HepG2 (cell line): ENCODE results near the gene ASF1B. TPM values are rescaled to one million over a fixed set of nuclear protein-coding genes. Genes with fewer than 3 reads are reported as not detected.
A peak's percentile ranks its signal among the peaks of the same experiment; 100 is the strongest.

Experiments used
- CENPBD1 ChIP-seq: sonication (generic); formaldehyde crosslinking; IDR thresholded peaks from 2 replicates; pipeline ENCODE4 v1.8.0; 2022; ENCODE audit warnings: missing genetic modification reagents, low read depth, mild to moderate bottlenecking, borderline replicate concordance
- FOXJ3 ChIP-seq: sonication (generic); formaldehyde crosslinking; IDR thresholded peaks from 2 replicates; pipeline ENCODE4 v1.4.0; 2020; ENCODE audit warnings: missing genetic modification reagents, mild to moderate bottlenecking, borderline replicate concordance
- IKZF4 ChIP-seq: sonication (generic); formaldehyde crosslinking; IDR thresholded peaks from 2 replicates; pipeline ENCODE4 v1.5.1; 2020; ENCODE audit warnings: borderline replicate concordance, mild to moderate bottlenecking, low read depth, missing genetic modification reagents; ENCODE audit errors: not compliant biosample characterization
- KDM4B ChIP-seq: sonication (generic); formaldehyde crosslinking; IDR thresholded peaks from 2 replicates; pipeline ENCODE4 v1.4.0; 2020; ENCODE audit warnings: missing genetic modification reagents
- MAF1 ChIP-seq: sonication (generic); formaldehyde crosslinking; IDR thresholded peaks from 2 replicates; pipeline ENCODE4 v1.5.0; 2020; ENCODE audit warnings: missing genetic modification reagents, borderline replicate concordance
- MEIS1 ChIP-seq: sonication (generic); formaldehyde crosslinking; IDR thresholded peaks from 2 replicates; pipeline ENCODE4 v1.9.0; 2021; ENCODE audit warnings: mild to moderate bottlenecking, missing genetic modification reagents, moderate library complexity, borderline replicate concordance
- MLLT10 ChIP-seq: sonication (generic); formaldehyde crosslinking; IDR thresholded peaks from 2 replicates; pipeline ENCODE4 v1.4.0; 2020; ENCODE audit warnings: missing genetic modification reagents
- NCOA1 ChIP-seq: sonication (generic); formaldehyde crosslinking; IDR thresholded peaks from 2 replicates; pipeline ENCODE4 v1.9.0; 2021; ENCODE audit warnings: missing genetic modification reagents
- NFE2L1 ChIP-seq: sonication (generic); formaldehyde crosslinking; IDR thresholded peaks from 2 replicates; pipeline ENCODE4 v1.4.0; 2020; ENCODE audit warnings: missing genetic modification reagents, mild to moderate bottlenecking, borderline replicate concordance
- NPAS2 ChIP-seq: sonication (generic); formaldehyde crosslinking; IDR thresholded peaks from 2 replicates; pipeline ENCODE4 v1.8.0; 2022; ENCODE audit warnings: mild to moderate bottlenecking, missing genetic modification reagents, borderline replicate concordance
- ZC3H4 ChIP-seq: sonication (generic); formaldehyde crosslinking; IDR thresholded peaks from 2 replicates; pipeline ENCODE4 v1.4.0; 2020; ENCODE audit warnings: missing genetic modification reagents, borderline replicate concordance
- ZFY ChIP-seq: sonication (generic); formaldehyde crosslinking; IDR thresholded peaks from 2 replicates; pipeline ENCODE4 v1.4.0; 2020; ENCODE audit warnings: missing genetic modification reagents
- ZNF18 ChIP-seq: sonication (generic); formaldehyde crosslinking; IDR thresholded peaks from 2 replicates; pipeline ENCODE4 v1.8.0; 2022; ENCODE audit warnings: mild to moderate bottlenecking, missing genetic modification reagents; ENCODE audit not compliant: insufficient replicate concordance
- ZXDC ChIP-seq: sonication (generic); formaldehyde crosslinking; IDR thresholded peaks from 2 replicates; pipeline ENCODE4 v1.5.0; 2020; ENCODE audit warnings: mild to moderate bottlenecking, missing genetic modification reagents
- polyA plus RNA-seq, 8 experiments: library from polyadenylated mRNA; depleted of rRNA in 3 of 8; stranded (reverse) in 7 of 8; unstranded in 1 of 8; fragments of >200 nt; fragmentation: Illumina TruSeq in 4 of 8; extraction: Trizol in 4 of 8; gene quantifications; 2 replicates each; pipeline versions ENCODE4 v1.2.1 to v1.2.3, GENCODE V29; 2011 to 2016; ENCODE audit warnings: low read depth in 4 of 8, missing spikeins in 1 of 8, mixed read lengths in 1 of 8; ENCODE audit not compliant: insufficient read depth in 1 of 8
- total RNA-seq, 5 experiments: library from RNA; depleted of rRNA; stranded (reverse); fragments of >200 nt; fragmentation: Illumina TruSeq; extraction: Trizol; gene quantifications; 2 replicates each; pipeline ENCODE4 v1.2.3, GENCODE V29; 2016; ENCODE audit warnings: low read depth in 1 of 5
- TF ChIP-seq, protein P1 (sequence below): sonication (generic); formaldehyde crosslinking; IDR thresholded peaks from 2 replicates; pipeline ENCODE4 v1.4.0; 2020; ENCODE audit warnings: missing genetic modification reagents, low read depth, mild to moderate bottlenecking, borderline replicate concordance
- TF ChIP-seq, protein P2 (sequence below), 2 experiments: IDR thresholded peaks; 2 replicates each; pipeline ENCODE4 v1.6.1; 2011 to 2012; ENCODE audit warnings: low read length in 2 of 2, borderline replicate concordance in 1 of 2, low read depth in 1 of 2, mild to moderate bottlenecking in 1 of 2, moderate library complexity in 1 of 2
- TF ChIP-seq, protein P3 (sequence below): sonication (generic); formaldehyde crosslinking; IDR thresholded peaks from 2 replicates; pipeline ENCODE4 v1.4.0; 2020; ENCODE audit warnings: missing genetic modification reagents

The ASF1B gene
- total and polyA plus RNA-seq, 2 of the 13 experiments (the other 11 are each of a cell fraction or from before 2014, with no cell fraction given) = 18.2 to 24.8 TPM

DNA sequence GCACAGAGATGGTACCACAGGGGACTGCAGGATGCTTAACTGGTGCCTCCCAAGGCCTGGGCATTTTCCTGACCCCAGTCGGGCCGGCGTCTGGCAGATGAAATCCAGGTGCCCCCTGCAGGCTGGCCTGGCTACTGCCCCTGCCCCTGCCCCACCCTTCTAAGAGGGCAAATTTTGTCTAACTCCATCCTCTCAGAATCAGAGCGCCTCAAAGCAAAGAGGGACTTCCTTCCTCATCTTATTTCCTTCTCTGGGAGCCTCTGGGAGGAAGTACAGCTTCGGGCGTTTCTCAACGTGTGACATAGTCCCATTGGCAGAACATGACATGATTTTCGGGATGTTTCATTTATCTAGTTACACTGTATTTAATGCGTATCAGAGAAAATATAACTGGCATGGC lies 21.5 kb downstream of the ASF1B start (continued):
- TF ChIP-seq NPAS2 (CRISPR knock-in tag) (no peak), MAF1 (CRISPR knock-in tag) (no peak), ZNF18 (CRISPR knock-in tag) (no peak), CENPBD1 (CRISPR knock-in tag) (no peak), ZXDC (CRISPR knock-in tag) (no peak), MLLT10 (no peak), IKZF4 (CRISPR knock-in tag) (no peak), FOXJ3 (CRISPR knock-in tag) (no peak), NFE2L1 (CRISPR knock-in tag) (no peak), ZC3H4 (CRISPR knock-in tag) (no peak), MEIS1 (CRISPR knock-in tag) (no peak), ZFY (CRISPR knock-in tag) (peak; percentile 34; the same call in 1 of the 2 replicates), NCOA1 (CRISPR knock-in tag) (no peak), KDM4B (CRISPR knock-in tag) (no peak)
- TF ChIP-seq, protein P1, sequence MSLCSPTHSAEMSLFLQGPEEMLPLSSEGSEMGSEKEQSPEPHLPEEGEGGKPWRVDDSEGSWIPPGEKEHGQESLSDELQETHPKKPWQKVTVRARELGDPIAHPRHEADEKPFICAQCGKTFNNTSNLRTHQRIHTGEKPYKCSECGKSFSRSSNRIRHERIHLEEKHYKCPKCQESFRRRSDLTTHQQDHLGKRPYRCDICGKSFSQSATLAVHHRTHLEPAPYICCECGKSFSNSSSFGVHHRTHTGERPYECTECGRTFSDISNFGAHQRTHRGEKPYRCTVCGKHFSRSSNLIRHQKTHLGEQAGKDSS (CRISPR knock-in tag) = no peak
- TF ChIP-seq, protein P2, sequence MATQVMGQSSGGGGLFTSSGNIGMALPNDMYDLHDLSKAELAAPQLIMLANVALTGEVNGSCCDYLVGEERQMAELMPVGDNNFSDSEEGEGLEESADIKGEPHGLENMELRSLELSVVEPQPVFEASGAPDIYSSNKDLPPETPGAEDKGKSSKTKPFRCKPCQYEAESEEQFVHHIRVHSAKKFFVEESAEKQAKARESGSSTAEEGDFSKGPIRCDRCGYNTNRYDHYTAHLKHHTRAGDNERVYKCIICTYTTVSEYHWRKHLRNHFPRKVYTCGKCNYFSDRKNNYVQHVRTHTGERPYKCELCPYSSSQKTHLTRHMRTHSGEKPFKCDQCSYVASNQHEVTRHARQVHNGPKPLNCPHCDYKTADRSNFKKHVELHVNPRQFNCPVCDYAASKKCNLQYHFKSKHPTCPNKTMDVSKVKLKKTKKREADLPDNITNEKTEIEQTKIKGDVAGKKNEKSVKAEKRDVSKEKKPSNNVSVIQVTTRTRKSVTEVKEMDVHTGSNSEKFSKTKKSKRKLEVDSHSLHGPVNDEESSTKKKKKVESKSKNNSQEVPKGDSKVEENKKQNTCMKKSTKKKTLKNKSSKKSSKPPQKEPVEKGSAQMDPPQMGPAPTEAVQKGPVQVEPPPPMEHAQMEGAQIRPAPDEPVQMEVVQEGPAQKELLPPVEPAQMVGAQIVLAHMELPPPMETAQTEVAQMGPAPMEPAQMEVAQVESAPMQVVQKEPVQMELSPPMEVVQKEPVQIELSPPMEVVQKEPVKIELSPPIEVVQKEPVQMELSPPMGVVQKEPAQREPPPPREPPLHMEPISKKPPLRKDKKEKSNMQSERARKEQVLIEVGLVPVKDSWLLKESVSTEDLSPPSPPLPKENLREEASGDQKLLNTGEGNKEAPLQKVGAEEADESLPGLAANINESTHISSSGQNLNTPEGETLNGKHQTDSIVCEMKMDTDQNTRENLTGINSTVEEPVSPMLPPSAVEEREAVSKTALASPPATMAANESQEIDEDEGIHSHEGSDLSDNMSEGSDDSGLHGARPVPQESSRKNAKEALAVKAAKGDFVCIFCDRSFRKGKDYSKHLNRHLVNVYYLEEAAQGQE (IDR thresholded peaks at IDR 0.05; ENCODE audit: borderline replicate concordance in 1 of 2, low read depth in 1 of 2, low read length in 2 of 2) = no peak
- TF ChIP-seq, protein P3, sequence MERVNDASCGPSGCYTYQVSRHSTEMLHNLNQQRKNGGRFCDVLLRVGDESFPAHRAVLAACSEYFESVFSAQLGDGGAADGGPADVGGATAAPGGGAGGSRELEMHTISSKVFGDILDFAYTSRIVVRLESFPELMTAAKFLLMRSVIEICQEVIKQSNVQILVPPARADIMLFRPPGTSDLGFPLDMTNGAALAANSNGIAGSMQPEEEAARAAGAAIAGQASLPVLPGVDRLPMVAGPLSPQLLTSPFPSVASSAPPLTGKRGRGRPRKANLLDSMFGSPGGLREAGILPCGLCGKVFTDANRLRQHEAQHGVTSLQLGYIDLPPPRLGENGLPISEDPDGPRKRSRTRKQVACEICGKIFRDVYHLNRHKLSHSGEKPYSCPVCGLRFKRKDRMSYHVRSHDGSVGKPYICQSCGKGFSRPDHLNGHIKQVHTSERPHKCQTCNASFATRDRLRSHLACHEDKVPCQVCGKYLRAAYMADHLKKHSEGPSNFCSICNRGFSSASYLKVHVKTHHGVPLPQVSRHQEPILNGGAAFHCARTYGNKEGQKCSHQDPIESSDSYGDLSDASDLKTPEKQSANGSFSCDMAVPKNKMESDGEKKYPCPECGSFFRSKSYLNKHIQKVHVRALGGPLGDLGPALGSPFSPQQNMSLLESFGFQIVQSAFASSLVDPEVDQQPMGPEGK (CRISPR knock-in tag) = peak; percentile 19; the same call in 1 of the 2 replicates
